ENCODE measurements around the gene COX8C. TPM values are rescaled to one million over a fixed set of nuclear protein-coding genes. Genes with fewer than 3 reads are reported as not detected.

Gene COX8C
- total and polyA plus RNA-seq, 4 experiments from 2014 or later, result not detected

DNA sequence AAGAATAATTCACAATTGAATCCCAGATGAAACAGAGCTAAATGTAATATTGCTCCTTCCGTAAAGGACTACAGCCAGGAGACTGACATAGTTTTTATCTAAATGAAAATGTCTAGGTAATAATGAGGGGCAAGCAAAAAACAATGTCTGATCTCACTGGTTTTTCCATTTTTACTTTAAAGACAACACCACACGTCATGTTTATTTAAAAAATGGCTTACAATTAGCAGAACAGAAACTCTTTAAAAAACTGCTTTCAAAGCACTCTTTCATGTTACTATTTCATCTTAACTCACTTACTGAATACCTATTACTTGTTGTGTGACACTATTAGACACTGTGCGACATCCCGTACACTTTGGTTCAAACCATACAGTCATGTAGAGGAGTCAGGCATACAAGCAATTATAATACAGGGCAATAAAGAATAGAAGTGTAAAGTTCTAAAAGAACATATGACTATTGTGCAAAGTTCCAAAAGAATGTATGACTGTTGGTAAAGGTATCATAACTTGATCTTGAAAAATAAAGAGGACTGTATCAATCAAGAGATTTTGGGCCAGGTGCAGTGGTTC is 23.3 kb upstream of the COX8C start:
- no peak for DNase-seq
- H3K27ac Mint-ChIP-seq, result no peak overlapping the region
- peaks cover 7 to 19% of the 10 kb centered on the region in 2 donors for H3K36me3 Mint-ChIP-seq
- Histone ChIP-seq H3K27me3 (ENCODE audit: insufficient read depth, low read length) (no peaks in the 10 kb centered on the region), H3K27ac (ENCODE audit: low read depth, low read length) (no peak overlapping the region), H3K4me1 (ENCODE audit: insufficient read depth, low read length) (peaks cover 18% of the 10 kb centered on the region), H3K9me3 (ENCODE audit: control insufficient read depth in 1 of 2, low read length in 2 of 2) (no peaks in the 10 kb centered on the region), H3K36me3 (ENCODE audit: insufficient read depth, low read length) (peaks cover 3% of the 10 kb centered on the region), H3K4me3 (ENCODE audit: low read length in 2 of 2) (no peak overlapping the region)
- no peak overlapping the region for H3K4me3 Mint-ChIP-seq
- CTCF ChIA-PET (ENCODE audit: partially characterized antibody), result interaction anchor here (1.0 kb wide), 1 partner anchor 14 kb away, joined by 3 read pairs; no protein-coding TSS in a partner anchor
- POLR2A ChIA-PET (ENCODE audit: partially characterized antibody), result no interaction called here
- intact Hi-C loops (cut with micrococcal nuclease), result no loop called here
- no peaks in the 10 kb centered on the region for H3K9me3 Mint-ChIP-seq
- peaks cover 37 to 66% (median 51%) of the 10 kb centered on the region in 4 donors for H3K4me1 Mint-ChIP-seq
- H3K27me3 Mint-ChIP-seq, result no peaks in the 10 kb centered on the region

- no peak overlapping the region for H3K27ac Mint-ChIP-seq
- intact Hi-C loops (cut with micrococcal nuclease), result no loop called here
- ChIA-PET POLR2A (ENCODE audit: partially characterized antibody) (no interaction called here), CTCF (ENCODE audit: partially characterized antibody) (no interaction called here)
- peaks cover 38 to 66% (median 49%) of the 10 kb centered on the region in 4 donors for H3K4me1 Mint-ChIP-seq
- H3K4me3 ChIP-seq (ENCODE audit: low read length in 2 of 2), result no peak overlapping the region
- H3K4me3 Mint-ChIP-seq, result no peak overlapping the region
- no peaks in the 10 kb centered on the region for H3K27me3 Mint-ChIP-seq
- peaks cover 23% of the 10 kb centered on the region for H3K4me1 ChIP-seq (ENCODE audit: insufficient read depth, low read length)
- H3K27me3 ChIP-seq (ENCODE audit: insufficient read depth, low read length), result no peaks in the 10 kb centered on the region
- H3K9me3 ChIP-seq (ENCODE audit: control insufficient read depth in 1 of 2, low read length in 2 of 2), result no peaks in the 10 kb centered on the region
- H3K27ac ChIP-seq (ENCODE audit: low read depth, low read length), result no peak overlapping the region
- H3K36me3 ChIP-seq (ENCODE audit: insufficient read depth, low read length), result peaks cover 3% of the 10 kb centered on the region
- peaks cover 0 to 1% (median 0%) of the 10 kb centered on the region in 8 donors for H3K9me3 Mint-ChIP-seq
- no peak for DNase-seq
- peaks cover 7 to 19% of the 10 kb centered on the region in 2 donors for H3K36me3 Mint-ChIP-seq
Measured at GRCh38 chr14:93326196-93326595, 20.8 kb upstream of the COX8C start.

DNA sequence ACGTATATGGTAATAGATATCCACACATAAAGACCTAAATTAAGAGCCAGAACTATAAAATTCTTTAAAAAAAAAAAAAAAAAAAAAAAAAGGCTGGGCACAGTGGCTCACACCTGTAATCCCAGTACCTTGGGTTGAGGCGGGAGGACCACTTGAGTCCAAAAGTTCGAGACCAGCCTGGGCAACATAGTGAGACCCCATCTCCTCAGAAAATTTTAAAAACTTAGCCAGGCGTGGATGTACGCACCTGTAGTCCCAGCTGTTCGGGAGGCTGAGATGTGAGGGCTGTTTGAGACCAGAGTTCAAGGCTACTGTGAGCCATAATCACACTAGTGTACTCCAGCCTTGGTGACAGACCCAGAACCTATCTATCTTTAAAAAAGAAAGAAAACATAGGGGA is 18.4 kb upstream of the COX8C start:
- Histone ChIP-seq H3K9me3 (ENCODE audit: control insufficient read depth in 1 of 2, low read length in 2 of 2) (no peaks in the 10 kb centered on the region), H3K27ac (ENCODE audit: low read depth, low read length) (no peak overlapping the region), H3K27me3 (ENCODE audit: insufficient read depth, low read length) (no peaks in the 10 kb centered on the region), H3K36me3 (ENCODE audit: insufficient read depth, low read length) (peaks cover 3% of the 10 kb centered on the region), H3K4me3 (ENCODE audit: low read length in 2 of 2) (no peak overlapping the region), H3K4me1 (ENCODE audit: insufficient read depth, low read length) (peaks cover 32% of the 10 kb centered on the region)
- CTCF ChIA-PET (ENCODE audit: partially characterized antibody), result no interaction called here
- DNase-seq, result no peak
- Mint-ChIP-seq H3K4me1 (peaks cover 40 to 74% (median 50%) of the 10 kb centered on the region in 4 donors), H3K4me3 (peak overlapping the region in 1 of 8 donors; percentile 13), H3K27ac (no peak overlapping the region), H3K27me3 (no peaks in the 10 kb centered on the region), H3K9me3 (peaks cover 0 to 1% (median 0%) of the 10 kb centered on the region in 8 donors), H3K36me3 (peaks cover 9 to 14% of the 10 kb centered on the region in 2 donors)
- POLR2A ChIA-PET (ENCODE audit: partially characterized antibody), result no interaction called here
- intact Hi-C loops (cut with micrococcal nuclease), result no loop called here

GRCh38 chr14:93329965-93330608 is 16.9 kb upstream of the COX8C start:
- ChIA-PET CTCF (ENCODE audit: partially characterized antibody) (no interaction called here), POLR2A (ENCODE audit: partially characterized antibody) (no interaction called here)
- peaks cover 35% of the 10 kb centered on the region for H3K4me1 ChIP-seq (ENCODE audit: insufficient read depth, low read length)
- H3K27ac ChIP-seq (ENCODE audit: low read depth, low read length), result no peak overlapping the region
- H3K36me3 ChIP-seq (ENCODE audit: insufficient read depth, low read length), result no peaks in the 10 kb centered on the region
- H3K27ac Mint-ChIP-seq, result peak overlapping the region in 2 of 7 donors; percentile 8 to 9
- no peak overlapping the region for H3K4me3 ChIP-seq (ENCODE audit: low read length in 2 of 2)
- H3K27me3 Mint-ChIP-seq, result no peaks in the 10 kb centered on the region
- no peaks in the 10 kb centered on the region for H3K27me3 ChIP-seq (ENCODE audit: insufficient read depth, low read length)
- intact Hi-C loops (cut with micrococcal nuclease), result loop anchor here (5.0 kb wide), 1 partner anchor 218 kb away; no protein-coding TSS in a partner anchor
- peak overlapping the region in 5 of 8 donors; percentile 8 to 70 (median 23) for H3K4me3 Mint-ChIP-seq
- DNase-seq, result no peak
- peaks cover 37 to 71% (median 49%) of the 10 kb centered on the region in 4 donors for H3K4me1 Mint-ChIP-seq
- H3K36me3 Mint-ChIP-seq, result peaks cover 0 to 9% of the 10 kb centered on the region in 2 donors
- H3K9me3 Mint-ChIP-seq, result peaks cover 0 to 1% (median 0%) of the 10 kb centered on the region in 8 donors
- no peaks in the 10 kb centered on the region for H3K9me3 ChIP-seq (ENCODE audit: control insufficient read depth in 1 of 2, low read length in 2 of 2)

GRCh38 chr14:93330609-93331000 is 16.4 kb upstream of the COX8C start:
- peak overlapping the region in 6 of 8 donors; percentile 11 to 98 (median 94) for H3K4me3 Mint-ChIP-seq
- Histone ChIP-seq H3K27me3 (ENCODE audit: insufficient read depth, low read length) (no peaks in the 10 kb centered on the region), H3K4me1 (ENCODE audit: insufficient read depth, low read length) (peaks cover 35% of the 10 kb centered on the region), H3K9me3 (ENCODE audit: control insufficient read depth in 1 of 2, low read length in 2 of 2) (no peaks in the 10 kb centered on the region), H3K36me3 (ENCODE audit: insufficient read depth, low read length) (no peaks in the 10 kb centered on the region), H3K27ac (ENCODE audit: low read depth, low read length) (no peak overlapping the region), H3K4me3 (ENCODE audit: low read length in 2 of 2) (no peak overlapping the region)
- intact Hi-C loops (cut with micrococcal nuclease), result loop anchor here (5.0 kb wide), 1 partner anchor 218 kb away; no protein-coding TSS in a partner anchor
- peaks cover 36 to 67% (median 46%) of the 10 kb centered on the region in 4 donors for H3K4me1 Mint-ChIP-seq
- POLR2A ChIA-PET (ENCODE audit: partially characterized antibody), result interaction anchor here (1.2 to 1.5 kb wide), 2 partner anchors 146 to 147 kb away, joined by 3 read pairs; partner anchors contain the start of genes LYSET and MOAP1
- H3K27ac Mint-ChIP-seq, result peak overlapping the region in 3 of 7 donors; percentile 5 to 83 (median 78)
- DNase-seq, result no peak
- H3K9me3 Mint-ChIP-seq, result peaks cover 0 to 1% (median 0%) of the 10 kb centered on the region in 8 donors
- no peaks in the 10 kb centered on the region for H3K27me3 Mint-ChIP-seq
- peaks cover 0 to 9% of the 10 kb centered on the region in 2 donors for H3K36me3 Mint-ChIP-seq
- CTCF ChIA-PET (ENCODE audit: partially characterized antibody), result no interaction called here

DNA sequence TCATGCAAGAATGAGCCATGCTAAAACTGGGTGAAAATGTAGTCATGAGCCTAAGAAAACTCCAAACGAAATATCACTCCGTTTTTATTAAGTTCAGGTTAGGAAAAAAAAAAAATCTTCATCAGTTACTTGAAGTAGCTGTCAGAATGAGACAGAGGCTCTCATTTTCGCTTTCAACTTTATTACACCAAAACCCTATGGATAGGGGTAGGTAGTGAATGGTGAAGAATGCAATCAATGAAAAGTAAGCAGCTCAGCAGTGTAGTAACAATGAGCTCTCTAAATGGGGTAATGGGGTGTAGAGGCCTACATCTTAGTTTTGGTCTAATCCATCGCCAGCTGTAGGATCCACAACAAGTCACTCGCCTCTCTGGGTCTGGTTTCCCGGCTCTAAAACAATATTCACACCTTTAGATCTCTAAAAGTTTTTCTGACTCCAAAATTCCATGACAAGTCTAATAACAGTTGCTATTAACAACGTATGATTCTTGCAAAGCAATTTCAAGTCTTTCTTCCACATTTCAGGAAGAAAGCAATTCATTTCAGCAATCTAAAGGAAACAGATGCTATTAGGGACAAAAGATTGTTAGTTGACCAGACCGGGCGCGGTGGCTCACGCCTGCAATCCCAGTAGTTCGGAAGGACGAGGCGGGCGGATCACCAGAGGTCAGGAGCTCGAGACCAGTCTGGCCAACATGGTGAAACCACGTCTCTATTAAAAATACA is 15.8 kb upstream of the COX8C start:
- intact Hi-C loops (cut with micrococcal nuclease), result loop anchor here (5.0 kb wide), 1 partner anchor 219 kb away; no protein-coding TSS in a partner anchor
- peaks cover 0 to 1% (median 0%) of the 10 kb centered on the region in 8 donors for H3K9me3 Mint-ChIP-seq
- H3K27ac Mint-ChIP-seq, result peak overlapping the region in 6 of 7 donors; percentile 1 to 83 (median 73)
- DNase-seq, result no peak
- Histone ChIP-seq H3K36me3 (ENCODE audit: insufficient read depth, low read length) (no peaks in the 10 kb centered on the region), H3K27me3 (ENCODE audit: insufficient read depth, low read length) (no peaks in the 10 kb centered on the region), H3K9me3 (ENCODE audit: control insufficient read depth in 1 of 2, low read length in 2 of 2) (no peaks in the 10 kb centered on the region), H3K27ac (ENCODE audit: low read depth, low read length) (no peak overlapping the region), H3K4me3 (ENCODE audit: low read length in 2 of 2) (no peak overlapping the region), H3K4me1 (ENCODE audit: insufficient read depth, low read length) (peaks cover 33% of the 10 kb centered on the region)
- POLR2A ChIA-PET (ENCODE audit: partially characterized antibody), result interaction anchor here (1.2 to 1.5 kb wide), 2 partner anchors 146 to 148 kb away, joined by 3 read pairs; partner anchors contain the start of genes LYSET and MOAP1
- peak overlapping the region; percentile 91 to 98 (median 94) for H3K4me3 Mint-ChIP-seq
- CTCF ChIA-PET (ENCODE audit: partially characterized antibody), result interaction anchor here (1.1 to 1.2 kb wide), 2 partner anchors 216 to 218 kb away, joined by 4 read pairs; partner anchors contain the start of gene ITPK1
- H3K4me1 Mint-ChIP-seq, result peaks cover 36 to 67% (median 46%) of the 10 kb centered on the region in 4 donors
- peaks cover 0 to 9% of the 10 kb centered on the region in 2 donors for H3K36me3 Mint-ChIP-seq
- no peaks in the 10 kb centered on the region for H3K27me3 Mint-ChIP-seq

Measured in CD4-positive, alpha-beta memory T cell (primary cell).